Inflammatory macrophage treated with lipopolysaccharide for 4 hours (primary cell): Measurements from ENCODE around the gene CDC27.
"Not testable (repeated sequence)": the region's sequence is repeated elsewhere in the genome, so short reads cannot be mapped to it uniquely, and the experiment has no call there.

Source experiments
- DNase-seq: peaks from one replicate; pipeline ENCODE4 v3.0.0-alpha.2; 2020

The CDC27 gene

GRCh38 chr17:47190243-47190642 lies 1.1 kb upstream of the CDC27 start:
- DNase-seq, result no peak

- no peak for DNase-seq
Measured at GRCh38 chr17:47189732-47190237, 690 bp upstream of the CDC27 start.

DNA sequence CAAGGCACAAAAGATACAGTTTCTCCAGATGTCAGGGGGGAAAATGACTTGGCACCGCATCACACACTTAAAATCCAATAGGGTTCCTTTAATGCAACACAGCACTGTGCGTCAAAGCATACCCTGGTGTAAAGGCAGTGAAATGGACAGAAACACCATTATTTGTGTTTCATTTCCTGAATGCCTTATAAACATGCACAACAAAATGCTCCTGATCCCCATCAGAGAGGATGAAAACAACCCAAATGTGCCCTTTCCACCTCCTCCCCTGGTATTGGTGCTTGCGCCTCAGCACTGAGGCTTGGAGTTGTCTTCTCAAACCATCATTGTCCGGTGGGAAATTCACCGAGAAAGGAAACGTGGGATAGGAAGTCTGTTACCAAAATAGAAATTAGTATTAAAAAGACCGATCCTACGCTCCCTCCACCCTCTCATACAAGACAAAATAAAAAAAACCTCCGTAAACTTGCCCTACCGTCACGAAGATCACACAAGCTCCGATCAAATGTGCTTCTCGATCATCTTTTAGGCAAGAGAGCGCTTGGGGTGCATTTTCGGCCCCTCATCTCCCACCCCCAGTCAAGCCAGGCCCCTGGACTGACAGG lies 722 bp downstream of the CDC27 start:
- DNase-seq, result peak; percentile 74

- no peak for DNase-seq
Measured at GRCh38 chr17:47184681-47185080, 4.4 kb downstream of the CDC27 start.

DNA sequence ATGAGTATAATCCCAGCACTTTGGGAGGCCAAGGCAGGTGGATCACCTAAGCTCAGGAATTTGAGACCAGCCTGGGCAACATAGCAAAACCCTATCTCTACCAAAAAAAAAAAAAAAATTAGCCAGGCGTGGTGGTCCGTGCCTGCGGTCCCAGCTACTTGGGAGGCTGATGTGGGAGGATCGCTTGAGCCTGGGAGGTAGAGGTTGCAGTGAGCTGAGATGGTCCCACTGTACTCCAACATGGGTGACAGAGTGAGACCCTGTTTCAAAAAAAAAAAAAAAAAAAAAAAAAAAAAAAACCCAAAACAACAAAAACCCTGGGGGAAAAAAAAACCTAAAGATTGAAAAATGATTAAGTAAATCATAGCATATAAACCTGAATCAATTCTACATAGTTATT lies 8.1 kb downstream of the CDC27 start:
- not testable (repeated sequence) for DNase-seq

- DNase-seq, result no peak
Measured at GRCh38 chr17:47180337-47180736, 8.8 kb downstream of the CDC27 start.

DNA sequence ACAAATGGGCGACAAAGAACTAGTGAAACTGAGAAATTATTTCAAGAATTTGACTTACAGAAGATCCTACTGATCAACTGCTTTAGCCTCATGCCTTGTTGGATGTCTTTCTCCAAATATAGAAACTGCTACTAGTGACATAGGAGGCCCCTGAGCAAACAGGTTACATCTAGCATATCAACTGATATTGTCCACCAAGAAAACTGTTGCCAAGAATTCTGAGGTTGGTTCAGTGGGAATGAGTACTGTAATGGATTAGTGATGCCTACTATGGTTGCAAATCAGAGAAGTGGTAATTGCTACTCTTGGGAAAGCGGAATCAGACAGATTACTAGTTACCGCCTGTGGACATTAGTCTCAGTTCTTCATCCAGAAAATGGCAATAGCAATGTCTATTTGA lies 10.0 kb downstream of the CDC27 start:
- DNase-seq, result no peak

DNA sequence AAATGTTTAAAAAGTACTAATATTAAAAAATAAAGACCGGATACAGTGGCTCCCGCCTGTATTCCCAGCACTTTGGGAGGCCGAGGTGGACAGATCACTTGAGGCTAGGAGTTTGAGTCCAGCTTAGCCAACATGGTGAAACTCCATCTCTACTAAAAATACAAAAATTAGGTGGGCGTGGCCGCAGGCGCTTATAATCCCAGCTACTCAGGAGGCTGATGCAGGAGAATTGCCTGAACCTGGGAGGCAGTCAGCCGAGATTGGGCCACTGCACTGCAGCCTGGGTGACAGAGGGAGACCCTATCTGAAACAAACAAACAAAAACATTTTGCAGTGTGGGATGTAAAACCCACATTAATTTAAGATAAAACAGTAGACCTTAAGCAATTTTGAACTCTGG lies 11.8 kb downstream of the CDC27 start:
- DNase-seq, result no peak

DNA sequence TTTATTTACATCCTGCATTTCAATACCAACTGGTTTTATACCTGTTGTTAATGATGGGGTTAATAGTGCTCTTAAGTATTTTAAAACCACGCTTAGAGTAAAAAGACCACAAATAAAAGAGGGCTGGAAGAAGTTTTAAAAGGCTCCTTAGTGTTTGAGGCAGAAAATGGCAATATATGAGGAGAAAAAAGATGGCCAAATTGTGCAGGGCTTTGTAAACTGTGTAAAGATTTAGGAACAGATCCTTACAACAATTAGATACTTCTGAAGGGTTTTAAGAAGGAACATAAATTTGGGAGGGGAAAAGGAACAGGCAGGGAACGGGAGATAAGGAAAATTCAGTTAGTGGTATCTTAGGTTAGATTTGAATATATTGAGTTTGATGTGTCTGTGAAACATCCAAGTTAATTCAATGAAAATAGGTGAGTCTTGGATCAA lies 12.7 kb downstream of the CDC27 start:
- no peak for DNase-seq

GRCh38 chr17:47174823-47175222 lies 14.3 kb downstream of the CDC27 start:
- not testable (repeated sequence) for DNase-seq

GRCh38 chr17:47172696-47173565 lies 16.2 kb downstream of the CDC27 start:
- no peak for DNase-seq

- DNase-seq, result no peak
Measured at GRCh38 chr17:47170710-47171109, 18.4 kb downstream of the CDC27 start.

DNA sequence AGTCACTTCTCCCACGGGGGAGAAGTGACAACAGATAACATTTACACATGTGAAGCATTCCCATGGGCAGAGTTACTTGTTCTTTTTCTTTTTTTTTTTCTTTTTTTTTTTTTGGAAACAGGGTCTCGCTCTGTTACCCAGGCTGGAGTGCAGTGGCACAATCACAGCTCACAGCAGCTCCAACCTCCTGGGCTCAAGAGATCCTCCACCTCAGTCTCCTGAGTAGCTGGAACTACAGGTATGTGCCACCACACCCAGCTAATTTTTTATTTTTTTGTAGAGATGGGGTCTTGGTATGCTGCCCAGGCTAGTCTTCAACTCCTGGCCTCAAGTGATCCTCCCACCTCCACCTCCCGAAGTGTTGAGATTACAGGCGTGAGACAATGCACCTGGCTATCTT lies 20.2 kb downstream of the CDC27 start:
- DNase-seq, result not testable (repeated sequence)

GRCh38 chr17:47166854-47167253 lies 22.2 kb downstream of the CDC27 start:
- DNase-seq, result not testable (repeated sequence)

DNA sequence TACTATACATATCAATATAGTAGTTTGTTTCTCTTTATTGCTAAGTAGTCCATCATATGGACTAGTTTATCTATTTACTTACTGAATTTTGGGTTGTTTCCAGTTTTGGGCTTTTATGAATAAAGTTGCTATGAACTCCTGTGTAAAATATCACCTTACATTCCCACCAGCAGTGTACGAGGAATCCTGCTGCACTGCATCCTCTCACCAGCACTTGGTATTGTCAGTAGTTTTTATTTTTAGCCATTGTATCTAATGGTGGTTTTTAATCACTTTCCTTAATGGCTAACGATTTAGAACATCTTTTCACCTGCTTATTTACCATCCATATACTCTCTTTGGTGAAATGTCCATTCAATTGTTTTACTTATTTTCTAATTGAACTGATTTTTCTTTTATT lies 24.0 kb downstream of the CDC27 start:
- DNase-seq, result no peak

DNA sequence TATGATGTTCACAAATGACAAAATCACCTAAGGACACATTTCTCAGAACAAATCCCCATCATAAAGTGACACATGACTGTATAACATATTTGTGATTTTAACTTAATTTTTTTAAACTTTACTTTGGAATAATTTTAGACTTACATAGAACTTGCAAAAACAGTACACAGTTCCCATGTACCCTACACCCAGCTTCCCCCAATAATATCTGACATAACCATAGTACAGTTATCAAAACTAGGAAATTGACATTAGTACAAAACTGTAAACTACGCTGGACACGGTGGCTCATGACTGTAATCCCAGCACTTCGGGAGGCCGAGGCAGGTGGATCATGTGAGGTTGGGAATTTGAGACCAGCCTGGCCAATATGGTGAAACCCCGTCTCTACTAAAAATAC lies 24.8 kb downstream of the CDC27 start:
- no peak for DNase-seq

- peak; percentile 9 for DNase-seq
Measured at GRCh38 chr17:47162013-47162622, 27.0 kb downstream of the CDC27 start.

- DNase-seq, result no peak
Measured at GRCh38 chr17:47159315-47159714, 29.8 kb downstream of the CDC27 start.

DNA sequence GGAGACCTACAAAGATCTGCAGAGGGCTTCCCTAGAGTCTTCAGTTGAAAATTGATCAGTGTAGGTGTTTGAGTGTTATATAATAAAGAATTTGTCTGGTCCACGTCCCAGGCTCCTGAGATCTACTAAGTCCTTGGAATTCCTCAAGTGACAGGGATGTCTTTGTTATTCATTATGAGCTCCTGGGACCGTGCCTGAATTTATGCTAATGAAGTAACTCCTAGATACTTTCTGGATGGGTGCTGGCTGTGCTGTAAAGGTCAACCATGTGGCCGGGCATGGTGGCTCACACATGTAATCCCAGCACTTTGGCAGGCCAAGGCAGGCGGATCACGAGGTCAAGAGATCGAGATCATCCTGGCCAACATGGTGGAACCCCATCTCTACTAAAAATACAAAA lies 43.7 kb downstream of the CDC27 start:
- DNase-seq, result no peak

DNA sequence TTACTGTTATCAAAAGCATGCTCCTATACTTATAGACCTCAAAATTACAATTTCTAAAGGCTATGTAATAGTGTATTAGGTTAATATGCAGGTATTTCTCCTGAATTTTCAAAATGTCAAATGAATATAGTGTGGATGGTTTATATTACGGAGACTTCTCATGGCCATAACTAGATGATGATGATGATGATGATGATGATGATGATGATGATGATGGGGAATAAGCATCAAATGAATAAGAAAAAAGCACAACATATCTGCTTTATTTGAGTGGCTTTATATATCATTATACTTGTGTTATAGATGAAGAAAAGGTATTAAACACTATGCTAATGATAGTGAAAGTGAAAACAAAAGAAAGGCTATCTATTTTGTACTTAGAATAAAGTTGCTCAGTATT lies 53.9 kb downstream of the CDC27 start:
- DNase-seq, result no peak

GRCh38 chr17:47134354-47134753 lies 54.7 kb downstream of the CDC27 start:
- DNase-seq, result not testable (repeated sequence)

DNA sequence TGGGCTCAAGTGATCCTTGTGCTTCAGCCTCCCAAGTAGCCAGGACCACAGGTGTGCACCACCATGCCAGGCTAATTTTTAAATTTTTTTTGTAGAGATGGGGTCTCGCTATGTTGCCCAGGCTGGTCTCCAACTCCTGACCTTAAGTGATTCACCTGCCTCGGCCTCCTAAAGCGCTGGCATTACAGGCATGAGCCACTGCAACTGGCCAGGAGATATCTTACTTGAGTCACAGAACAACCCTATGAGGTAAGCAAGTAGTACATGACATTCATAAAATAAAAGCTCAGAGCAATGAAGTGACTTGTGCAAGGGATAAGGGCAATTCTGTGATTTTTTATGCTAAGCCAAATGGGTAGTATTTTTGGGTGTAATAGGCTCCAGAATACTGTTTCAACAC lies 57.3 kb downstream of the CDC27 start:
- no peak for DNase-seq

GRCh38 chr17:47126835-47127234 lies 62.3 kb downstream of the CDC27 start:
- not testable (repeated sequence) for DNase-seq

DNA sequence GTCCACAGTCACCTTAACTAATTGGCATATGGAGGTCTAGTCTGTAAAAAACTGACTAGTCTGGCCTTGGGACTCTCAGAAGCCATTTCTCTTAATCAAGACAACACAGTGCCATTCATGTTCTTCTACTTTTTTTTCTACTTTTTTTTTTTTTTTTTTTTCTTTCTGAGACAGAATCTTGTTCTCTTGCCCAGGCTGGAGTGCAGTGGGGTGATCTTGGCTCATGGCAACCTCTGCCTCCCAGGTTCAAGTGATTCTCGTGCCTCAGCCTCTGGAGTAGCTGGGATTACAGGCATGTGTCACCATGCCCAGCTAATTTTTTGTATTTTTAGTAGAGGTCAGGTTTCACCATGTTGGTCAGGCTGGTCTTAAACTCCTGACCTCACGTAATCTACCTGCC lies 65.8 kb downstream of the CDC27 start:
- DNase-seq, result not testable (repeated sequence)
